PC-3 (cell line): ENCODE data around the gene ZNF384. TPM values are rescaled to one million over a fixed set of nuclear protein-coding genes. Genes with fewer than 3 reads are reported as not detected.

Experiments used
- ATAC-seq: fragments of 200-7000 bp; cut with Tn5 transposase; 2 replicates; pipeline ENCODE4 v1.9.1; 2020; ENCODE audit warnings: mild to moderate bottlenecking, moderate library complexity
- BruUV-seq: library from RNA; stranded (reverse); fragments of 400-500 nt; replicated peaks from 2 replicates; lab custom pipeline; 2021; lab: Mats Ljungman, UMichigan
- CTCF ChIA-PET: fragments of 300-600 bp; sonication (Branson Sonifier 250); formaldehyde crosslinking; loops from one replicate; lab custom pipeline; 2022; ENCODE audit warnings: antibody characterized with exemption; lab: Charles Lee
- POLR2A ChIA-PET: fragments of 300-600 bp; sonication (Branson Sonifier 250); formaldehyde crosslinking; loops from one replicate; lab custom pipeline; 2022; ENCODE audit warnings: antibody characterized with exemption; ENCODE audit not compliant: unreplicated experiment; lab: Charles Lee
- DNase-seq: peaks from one replicate; pipeline ENCODE4 v3.0.0-alpha.2; 2015
- H2AFZ ChIP-seq: fragments of 300-600 bp; sonication (generic); 2 replicates; pipeline ENCODE4 v1.6.0; 2016; ENCODE audit warnings: antibody characterized with exemption, low read length
- H3F3A ChIP-seq: fragments of 300-600 bp; sonication (generic); one replicate; pipeline ENCODE4 v1.6.0; 2017; ENCODE audit warnings: antibody characterized with exemption, low read length, control low read depth, mild to moderate bottlenecking; ENCODE audit not compliant: unreplicated experiment
- H3K27ac ChIP-seq: fragments of 300-600 bp; sonication (generic); 2 replicates; pipeline ENCODE4 v1.5.1; 2016; ENCODE audit warnings: mild to moderate bottlenecking, low read length
- H3K27me3 ChIP-seq: fragments of 300-600 bp; sonication (generic); 2 replicates; pipeline ENCODE4 v1.6.1; 2016; ENCODE audit warnings: low read length, mixed read lengths
- H3K36me3 ChIP-seq: fragments of 300-600 bp; sonication (generic); 2 replicates; pipeline ENCODE4 v1.6.1; 2016; ENCODE audit warnings: low read depth, mixed run types, low read length, mixed read lengths
- H3K4me1 ChIP-seq: fragments of 300-600 bp; sonication (generic); 2 replicates; pipeline ENCODE4 v1.5.1; 2016; ENCODE audit warnings: low read length; ENCODE audit not compliant: insufficient read depth
- H3K4me2 ChIP-seq: fragments of 300-600 bp; sonication (generic); 2 replicates; pipeline ENCODE4 v1.6.0; 2016; ENCODE audit warnings: low read length
- H3K4me3 ChIP-seq: fragments of 300-600 bp; sonication (generic); 2 replicates; pipeline ENCODE4 v1.5.1; 2016; ENCODE audit warnings: mild to moderate bottlenecking, low read length, mixed read lengths
- H3K79me2 ChIP-seq: fragments of 300-600 bp; sonication (generic); 2 replicates; pipeline ENCODE4 v1.6.1; 2017; ENCODE audit warnings: low read length, mixed read lengths
- H3K9ac ChIP-seq: fragments of 300-600 bp; sonication (generic); 2 replicates; pipeline ENCODE4 v1.6.0; 2016; ENCODE audit warnings: mild to moderate bottlenecking, low read length
- H3K9me2 ChIP-seq: fragments of 300-600 bp; sonication (generic); replicated peaks from 2 replicates; pipeline ENCODE4 v1.6.1; 2016; ENCODE audit warnings: mixed run types, low read length, mixed read lengths
- H3K9me3 ChIP-seq: fragments of 300-600 bp; sonication (generic); 2 replicates; pipeline ENCODE4 v1.6.1; 2016; ENCODE audit warnings: low read length, mixed read lengths
- H4K20me1 ChIP-seq: fragments of 300-600 bp; sonication (generic); 2 replicates; pipeline ENCODE4 v1.6.1; 2016; ENCODE audit warnings: low read length, mixed read lengths
- EZH2 ChIP-seq: fragments of 300-600 bp; sonication (generic); IDR thresholded peaks from one replicate; pipeline ENCODE4 v1.6.1; 2017; ENCODE audit warnings: antibody characterized with exemption, mild to moderate bottlenecking, low read length; ENCODE audit not compliant: unreplicated experiment
- EZH2phosphoT487 ChIP-seq: fragments of 300-600 bp; sonication (generic); IDR thresholded peaks from 2 replicates; pipeline ENCODE4 v1.6.1; 2018; ENCODE audit warnings: mild to moderate bottlenecking, antibody characterized with exemption, low read length, borderline replicate concordance
- intact Hi-C: fragments of 100-400 bp; cut with micrococcal nuclease; formaldehyde crosslinking; loops from 2 replicates; pipeline ENCODE4 v1.9.0; 2023
- total RNA-seq: library from RNA; depleted of rRNA; stranded (reverse); fragments of >200 nt; gene quantifications from 2 replicates; pipeline ENCODE4 v1.2.3, GENCODE V29; 2014
- TF ChIP-seq, protein P1 (sequence below): fragments of 300-600 bp; sonication (generic); conservative IDR thresholded peaks from 2 replicates; pipeline ENCODE4 v1.5.1; 2017; ENCODE audit warnings: antibody characterized with exemption, low read depth, mild to moderate bottlenecking, low read length

ZNF384 gene
- total RNA-seq, 1 experiment from 2014 or later, result 22.3 TPM

DNA sequence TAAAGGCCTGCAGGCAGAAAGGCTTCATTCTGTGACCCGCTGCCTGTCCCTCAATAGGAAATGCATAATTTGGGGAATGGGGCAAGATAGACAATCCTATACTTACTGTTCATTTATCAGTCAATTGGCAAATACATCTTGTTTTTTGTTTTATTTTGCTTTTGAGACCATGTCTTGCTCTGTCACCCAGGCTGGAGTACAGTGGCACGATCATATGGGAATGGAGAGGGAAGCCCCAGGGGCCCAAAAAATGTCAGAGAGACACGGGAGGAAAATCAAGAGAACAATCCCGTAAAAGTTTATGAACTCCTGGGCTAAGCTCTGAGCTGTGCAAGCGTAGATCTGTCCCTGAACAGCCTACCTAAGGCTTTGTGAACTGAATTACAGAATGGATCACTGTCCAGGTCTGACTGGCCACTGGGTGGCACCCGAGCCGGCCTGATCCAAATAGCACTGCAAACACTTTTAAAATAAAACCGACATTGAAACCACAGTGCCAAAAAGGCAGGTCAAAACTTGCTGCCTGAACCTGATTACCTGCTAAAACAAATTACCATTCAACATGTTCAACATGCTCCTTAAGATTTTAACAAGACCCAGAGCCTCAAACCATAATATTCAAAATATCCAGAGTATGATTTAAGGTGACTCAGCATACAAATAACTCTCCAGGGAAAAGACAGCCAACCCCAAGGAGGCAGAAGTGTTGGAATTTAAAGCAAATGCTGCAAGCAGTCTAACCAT is 46.4 kb upstream of the ZNF384 start:
- 0 out of 2 replicates have a peak overlapping the region, but pooled peaks have one; percentile 19 for H3K4me2 ChIP-seq
- BruUV-seq, result no TSS peak

DNA sequence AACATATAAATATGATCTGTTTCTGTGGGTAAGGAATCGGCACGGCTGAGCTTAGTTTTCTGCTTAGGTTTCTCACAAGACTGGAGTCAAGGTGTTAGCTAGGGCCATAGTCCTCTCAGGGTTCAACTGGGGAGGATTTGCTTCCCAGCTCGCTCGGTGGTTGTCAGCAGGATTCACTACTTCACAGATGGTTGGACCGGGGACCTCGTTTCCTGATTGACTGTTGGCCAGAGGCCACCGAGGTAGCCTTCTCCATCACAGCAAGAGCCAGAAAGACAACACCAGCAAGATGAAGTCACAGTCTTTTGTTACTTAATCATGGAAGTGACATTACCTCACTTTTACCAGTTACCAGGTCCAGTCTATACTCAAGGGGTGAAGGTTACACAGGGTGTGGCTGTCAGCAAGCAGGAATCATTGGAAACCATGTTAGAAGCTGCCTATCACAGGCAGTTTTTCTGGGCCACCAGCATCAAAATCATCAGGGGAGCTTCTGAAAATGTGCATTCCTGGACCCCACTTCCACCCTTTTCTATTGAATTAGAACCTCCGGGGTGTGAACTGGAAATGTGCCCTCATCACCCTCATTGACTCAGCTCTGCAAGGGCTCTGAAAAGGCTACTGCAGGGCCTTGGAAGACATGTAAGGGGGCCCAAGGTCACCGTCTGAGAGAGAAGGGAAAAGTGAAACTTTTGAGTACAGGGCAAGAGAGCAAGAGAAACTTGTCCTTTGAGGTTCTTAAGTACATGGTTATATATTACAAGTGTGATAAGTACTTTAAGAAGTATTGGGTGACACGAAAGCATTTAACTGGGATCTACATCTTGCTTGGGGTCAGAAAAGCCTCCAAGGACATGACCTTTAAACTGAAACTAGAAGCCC is 45.6 kb upstream of the ZNF384 start:
- Histone ChIP-seq H3F3A (no peaks in the 10 kb centered on the region), H3K4me3 (no peak overlapping the region), H3K9me3 (no peaks in the 10 kb centered on the region), H3K27me3 (no peaks in the 10 kb centered on the region), H3K36me3 (no peaks in the 10 kb centered on the region), H3K4me1 (peaks cover 5% of the 10 kb centered on the region), H3K4me2 (no peak overlapping the region), H3K79me2 (no peaks in the 10 kb centered on the region), H3K27ac (no peak overlapping the region), H2AFZ (no peak overlapping the region), H4K20me1 (no peaks in the 10 kb centered on the region), H3K9ac (no peak overlapping the region), H3K9me2 (no peaks in the 10 kb centered on the region)
- TF ChIP-seq EZH2phosphoT487, result no peak
- TF ChIP-seq, protein P1, sequence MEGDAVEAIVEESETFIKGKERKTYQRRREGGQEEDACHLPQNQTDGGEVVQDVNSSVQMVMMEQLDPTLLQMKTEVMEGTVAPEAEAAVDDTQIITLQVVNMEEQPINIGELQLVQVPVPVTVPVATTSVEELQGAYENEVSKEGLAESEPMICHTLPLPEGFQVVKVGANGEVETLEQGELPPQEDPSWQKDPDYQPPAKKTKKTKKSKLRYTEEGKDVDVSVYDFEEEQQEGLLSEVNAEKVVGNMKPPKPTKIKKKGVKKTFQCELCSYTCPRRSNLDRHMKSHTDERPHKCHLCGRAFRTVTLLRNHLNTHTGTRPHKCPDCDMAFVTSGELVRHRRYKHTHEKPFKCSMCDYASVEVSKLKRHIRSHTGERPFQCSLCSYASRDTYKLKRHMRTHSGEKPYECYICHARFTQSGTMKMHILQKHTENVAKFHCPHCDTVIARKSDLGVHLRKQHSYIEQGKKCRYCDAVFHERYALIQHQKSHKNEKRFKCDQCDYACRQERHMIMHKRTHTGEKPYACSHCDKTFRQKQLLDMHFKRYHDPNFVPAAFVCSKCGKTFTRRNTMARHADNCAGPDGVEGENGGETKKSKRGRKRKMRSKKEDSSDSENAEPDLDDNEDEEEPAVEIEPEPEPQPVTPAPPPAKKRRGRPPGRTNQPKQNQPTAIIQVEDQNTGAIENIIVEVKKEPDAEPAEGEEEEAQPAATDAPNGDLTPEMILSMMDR, result no peak
- TF ChIP-seq EZH2, result no peak
- no peak for DNase-seq
- no TSS peak for BruUV-seq
- CTCF ChIA-PET, result interaction anchor here (0.5 kb wide), 2 partner anchors 18 kb away, joined by 3 to 4 read pairs; partner anchors contain the start of gene MLF2
- POLR2A ChIA-PET, result no interaction called here
- no peak for ATAC-seq
- intact Hi-C loops, result loop anchor here (1.0 kb wide), 2 partner anchors 45 to 91 kb away; no protein-coding TSS in a partner anchor

More for the DNA sequence above, 46.4 kb upstream of the ZNF384 start:
- Histone ChIP-seq H4K20me1 (no peaks in the 10 kb centered on the region), H3K79me2 (no peaks in the 10 kb centered on the region), H2AFZ (peak overlapping the region; percentile 54), H3K4me1 (peaks cover 5% of the 10 kb centered on the region), H3F3A (no peaks in the 10 kb centered on the region), H3K9me3 (no peaks in the 10 kb centered on the region), H3K36me3 (no peaks in the 10 kb centered on the region), H3K27me3 (no peaks in the 10 kb centered on the region), H3K4me3 (no peak overlapping the region), H3K27ac (peak overlapping the region; percentile 21; the same call in 1 of the 2 replicates), H3K9ac (no peak overlapping the region), H3K9me2 (no peaks in the 10 kb centered on the region)
- peak; percentile 99 for ATAC-seq
- ChIA-PET CTCF (interaction anchor here (0.5 kb wide), 2 partner anchors 17 to 19 kb away, joined by 3 to 4 read pairs; partner anchors contain the start of gene MLF2), POLR2A (no interaction called here)
- TF ChIP-seq EZH2, result no peak
- TF ChIP-seq EZH2phosphoT487, result no peak
- TF ChIP-seq, protein P1, result peak; percentile 86
- intact Hi-C loops, result loop anchor here (1.0 kb wide), 2 partner anchors 44 to 90 kb away; no protein-coding TSS in a partner anchor
- peak; percentile 63 for DNase-seq
